NOMO-1 treated with DMSO at 0.1 percent for 48 hours (cell line): Measurements from ENCODE around the gene A1CF.

Experiments
- DNase-seq: peaks from one replicate; lab custom pipeline; 2025; ENCODE audit not compliant: unreplicated experiment; lab: John Stamatoyannopoulos, UW

Gene A1CF

DNA sequence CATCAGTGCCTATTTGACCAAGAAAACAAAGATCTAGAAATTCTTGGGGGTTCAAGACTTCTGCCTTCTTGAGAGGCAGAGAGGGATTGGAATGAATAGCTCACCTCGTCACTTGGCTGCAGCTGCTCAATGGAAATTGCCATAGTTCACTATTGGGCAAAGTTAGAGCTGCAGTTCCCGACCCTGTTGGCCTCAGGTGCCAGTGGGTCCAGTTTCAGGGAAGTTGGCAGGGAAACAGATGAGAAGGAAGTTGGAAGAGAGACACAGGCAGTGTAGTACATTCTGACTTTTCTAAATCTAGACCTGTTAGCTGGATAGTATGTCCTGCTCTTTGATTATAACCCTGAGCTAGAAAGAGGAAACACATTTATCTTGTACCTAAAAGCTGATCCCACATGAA, 19.1 kb downstream of the A1CF start:
- DNase-seq: no peak

DNA sequence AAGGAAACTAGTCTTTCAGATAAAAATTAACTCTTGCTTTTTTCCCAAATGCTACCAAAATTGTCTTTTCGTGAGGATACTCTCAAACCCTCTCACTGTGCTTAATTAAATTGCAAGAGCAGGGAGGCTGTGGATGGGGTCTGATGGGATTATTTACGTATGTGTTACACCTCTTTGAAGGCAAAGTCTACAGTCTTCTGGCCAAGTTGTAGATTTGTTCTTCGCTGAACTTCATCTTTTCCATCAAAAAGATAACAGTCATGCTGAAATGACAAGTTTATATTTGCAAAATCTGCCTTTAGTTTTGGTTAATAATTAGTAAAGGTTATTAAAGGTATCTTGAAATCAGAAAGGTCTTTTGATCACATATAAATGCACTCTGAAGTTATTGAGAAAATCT, 22.7 kb downstream of the A1CF start:
- no peak for DNase-seq

DNA sequence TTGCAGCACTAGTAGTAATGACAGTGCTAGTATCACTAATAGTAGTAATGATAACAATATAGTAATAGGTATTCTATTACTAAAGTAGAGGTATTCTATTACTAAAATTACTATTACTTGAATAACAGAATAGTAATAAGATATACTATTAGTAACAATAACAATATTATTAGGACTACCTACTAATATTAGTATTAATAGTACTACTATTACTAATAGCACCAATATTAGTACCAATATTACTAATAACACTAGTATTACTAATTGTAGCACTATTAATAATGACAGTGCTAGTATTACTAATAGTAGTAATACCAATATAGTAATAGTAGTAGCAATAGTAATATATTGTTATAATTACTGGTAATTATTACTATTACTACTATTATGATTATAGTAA, 24.1 kb downstream of the A1CF start:
- no peak for DNase-seq

DNA sequence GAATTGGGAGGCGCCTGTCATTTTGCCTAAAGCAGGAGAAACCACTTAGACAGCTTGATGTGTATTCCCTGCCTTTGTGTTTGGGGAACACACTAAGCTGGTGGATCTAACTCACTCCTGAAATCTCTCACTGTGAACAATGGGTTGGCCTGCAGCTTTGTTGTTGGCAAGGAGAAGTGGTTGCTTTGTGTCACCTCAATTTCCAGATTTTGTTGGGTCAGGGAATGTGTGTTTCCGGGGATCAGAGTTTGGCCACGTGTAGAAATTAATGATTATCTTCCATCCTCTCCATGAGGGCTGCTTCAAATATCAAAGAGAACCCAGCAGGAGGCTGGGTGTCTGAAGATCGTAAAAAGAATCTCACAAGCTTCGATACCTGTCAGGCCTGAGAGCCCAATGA, 27.8 kb downstream of the A1CF start:
- no peak for DNase-seq

DNA sequence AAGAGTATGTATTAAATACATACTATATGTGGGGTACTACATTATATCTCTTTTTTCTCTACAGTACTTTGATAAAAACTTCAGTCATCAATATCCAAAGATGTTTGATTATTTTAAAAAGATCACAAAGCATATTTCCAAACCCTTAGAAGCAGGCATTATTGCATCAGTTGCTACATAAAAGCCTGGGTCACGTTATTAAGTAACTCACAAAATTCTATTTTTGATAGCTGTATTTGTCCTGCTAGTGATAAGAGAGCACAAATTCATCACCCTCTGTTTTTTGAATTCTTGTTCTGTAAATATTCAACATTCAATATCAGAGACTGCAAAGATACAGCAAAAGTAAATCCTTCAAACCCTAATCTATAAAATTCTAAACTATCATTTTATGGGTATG, 30.0 kb downstream of the A1CF start:
- no peak for DNase-seq

DNA sequence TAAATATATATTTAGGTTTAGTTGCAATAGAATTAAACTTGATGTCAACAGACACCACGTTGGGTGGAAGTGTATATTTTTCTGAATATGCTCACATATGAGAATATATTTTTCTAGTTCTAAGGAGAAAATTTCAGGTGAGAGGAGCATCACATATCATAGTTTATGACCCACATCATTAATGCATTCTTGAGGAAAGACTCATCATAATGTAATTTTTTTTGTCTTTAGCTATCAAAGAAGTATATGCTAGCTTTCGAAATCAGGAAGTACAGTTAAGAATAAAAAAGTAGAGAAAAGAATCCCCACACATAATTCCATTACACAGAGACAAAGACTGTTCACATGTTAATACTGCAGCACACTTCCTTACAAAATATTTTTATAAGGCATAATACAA, 30.4 kb downstream of the A1CF start:
- no peak for DNase-seq

DNA sequence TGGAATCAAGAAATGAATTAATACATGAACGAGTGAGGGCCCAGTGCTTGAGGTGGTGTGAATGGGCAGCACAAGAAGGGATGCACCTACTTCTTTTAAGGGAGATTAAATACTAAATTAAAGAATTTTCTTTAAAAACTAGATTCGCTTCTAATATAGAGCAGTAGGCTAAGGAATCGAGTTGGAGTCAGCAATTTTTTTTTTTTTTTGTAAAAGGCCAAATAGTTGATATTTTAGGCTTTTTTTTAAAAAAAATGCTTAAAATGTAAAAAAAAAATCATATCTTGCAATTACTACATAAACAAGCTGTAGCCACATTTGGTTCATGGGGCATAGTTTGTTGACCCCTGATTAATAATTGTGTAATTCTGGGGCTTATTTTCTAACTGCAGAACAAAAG, 31.9 kb downstream of the A1CF start:
- DNase-seq: no peak

DNA sequence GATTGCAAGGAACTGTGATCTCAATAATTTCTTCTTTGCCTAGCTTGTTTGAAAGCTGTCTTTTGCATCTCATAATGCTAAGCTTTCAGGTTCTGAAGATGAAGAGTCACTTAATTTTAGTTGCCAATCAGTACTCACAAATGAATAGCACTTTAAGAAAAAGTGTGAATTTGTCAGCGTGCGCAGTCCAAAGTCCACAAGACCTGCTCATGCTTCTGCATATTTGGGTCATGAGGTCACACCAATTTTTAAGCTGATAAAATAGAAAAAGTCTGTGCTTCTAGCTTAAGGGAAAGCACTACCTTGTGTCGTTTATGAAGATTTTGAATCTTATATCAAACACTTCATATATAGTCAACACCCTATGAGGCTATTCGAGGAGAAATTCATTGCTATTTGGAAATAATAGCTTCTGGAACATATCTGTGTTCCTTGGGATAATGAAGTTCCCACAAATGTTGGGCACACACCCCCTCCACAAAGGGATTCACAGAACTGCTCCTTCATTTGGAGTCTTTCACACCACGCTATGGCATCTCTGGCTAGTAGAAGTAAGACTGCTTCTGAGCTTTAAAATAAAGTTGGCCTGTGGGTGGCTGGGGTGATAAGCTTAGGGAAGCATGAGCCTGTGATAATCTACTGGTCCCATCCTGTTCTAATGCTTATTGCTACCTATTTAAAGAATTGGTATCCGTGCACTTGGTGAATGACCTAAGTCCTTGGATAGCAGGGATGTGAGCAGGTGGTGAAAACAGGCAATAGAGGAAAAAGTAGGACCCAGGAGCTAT, 33.3 kb downstream of the A1CF start:
- no peak for DNase-seq

DNA sequence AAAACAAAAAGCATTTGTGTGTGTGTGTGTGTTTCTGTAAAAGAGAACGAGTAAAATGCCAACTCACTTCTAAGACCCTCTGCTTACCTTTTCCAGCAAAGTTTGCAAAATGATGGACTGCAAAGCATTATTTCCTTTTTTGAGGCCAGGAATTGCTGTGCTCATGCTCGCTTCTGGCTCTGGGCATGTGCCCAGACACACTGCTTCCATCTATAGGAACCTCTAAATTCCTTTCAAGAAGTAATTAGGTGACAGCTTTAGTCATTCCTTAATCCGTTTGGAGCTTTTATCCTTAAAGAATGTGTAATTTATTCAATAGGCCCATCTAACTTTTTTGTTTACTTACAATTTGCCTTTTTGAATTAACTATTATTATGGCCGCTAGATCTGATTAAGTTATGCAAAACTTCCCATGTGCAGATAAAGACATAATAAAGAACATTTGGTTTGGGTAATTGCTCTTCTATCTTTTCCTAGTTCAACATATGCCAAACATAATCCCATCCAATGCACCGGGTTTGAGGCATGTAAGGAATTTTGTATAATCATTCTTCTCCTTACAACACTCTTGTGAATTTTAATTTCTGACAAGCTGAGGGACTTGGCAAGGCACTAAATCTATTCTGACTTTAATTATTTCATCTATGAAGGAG, 34.7 kb downstream of the A1CF start:
- no peak for DNase-seq

DNA sequence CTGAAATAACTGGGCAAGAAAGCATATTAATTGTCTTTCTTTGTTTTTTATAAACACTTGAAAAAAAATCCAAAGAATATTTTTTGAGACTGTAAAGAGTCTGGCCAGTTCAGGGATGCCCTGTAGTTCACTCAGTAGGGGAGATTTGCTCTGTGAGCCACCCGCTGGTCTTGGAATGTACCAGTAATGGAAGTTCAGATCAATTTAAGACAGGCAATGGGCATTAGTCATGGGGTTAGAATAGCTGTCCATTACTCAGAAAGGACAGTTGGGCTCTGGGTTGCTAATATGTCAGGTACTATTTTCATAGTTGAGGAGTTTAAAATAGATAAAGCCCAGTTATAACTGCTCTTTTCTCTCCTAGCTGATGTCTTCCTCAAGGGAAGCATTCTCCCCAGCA, 38.7 kb downstream of the A1CF start:
- no peak for DNase-seq

DNA sequence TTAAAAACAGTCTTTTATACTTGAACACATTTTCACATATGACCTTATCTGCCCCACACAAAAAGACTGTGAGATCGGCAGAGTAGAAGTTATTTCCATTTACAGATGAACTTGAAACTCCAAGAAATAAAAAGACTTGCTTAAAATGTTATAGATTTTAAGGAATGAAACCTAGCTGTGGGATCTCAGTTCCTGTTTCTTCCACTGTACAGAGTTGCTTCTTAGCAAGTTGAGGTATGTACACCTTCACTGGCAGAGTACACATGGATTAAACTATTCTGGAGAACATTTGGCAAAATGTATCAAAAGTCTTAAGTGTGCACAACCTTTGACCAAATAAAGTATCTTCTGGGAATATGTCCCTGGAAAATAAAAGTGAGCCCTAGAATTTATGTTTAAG, 48.3 kb downstream of the A1CF start:
- no peak for DNase-seq

DNA sequence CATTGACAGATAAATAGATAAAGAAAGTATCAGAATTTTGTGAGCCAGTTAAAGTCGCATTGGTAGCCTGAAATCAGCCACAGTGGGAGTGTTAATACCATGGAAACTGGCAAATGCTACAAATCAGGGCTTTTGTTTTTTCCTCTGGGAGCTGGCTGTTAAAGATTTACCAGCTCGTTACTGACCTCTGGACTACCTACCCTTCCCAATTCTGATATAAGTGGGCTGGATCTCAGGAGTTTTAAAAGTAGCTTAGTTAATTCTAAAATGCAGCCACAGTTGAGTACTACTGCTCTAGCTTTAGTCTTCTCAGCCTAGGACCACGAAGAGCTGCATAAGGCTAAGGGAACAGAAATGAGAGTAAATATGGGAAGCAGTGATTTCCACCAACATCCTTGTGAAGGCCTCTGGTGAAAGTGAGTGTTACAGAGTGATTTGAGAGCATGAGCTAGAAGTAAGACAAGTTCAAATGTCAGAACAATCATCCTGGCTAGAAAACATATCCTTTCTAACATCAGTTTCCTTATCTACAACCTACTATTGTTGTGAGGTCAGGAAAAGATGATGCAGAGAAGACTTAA, 53.2 kb downstream of the A1CF start:
- no peak for DNase-seq

DNA sequence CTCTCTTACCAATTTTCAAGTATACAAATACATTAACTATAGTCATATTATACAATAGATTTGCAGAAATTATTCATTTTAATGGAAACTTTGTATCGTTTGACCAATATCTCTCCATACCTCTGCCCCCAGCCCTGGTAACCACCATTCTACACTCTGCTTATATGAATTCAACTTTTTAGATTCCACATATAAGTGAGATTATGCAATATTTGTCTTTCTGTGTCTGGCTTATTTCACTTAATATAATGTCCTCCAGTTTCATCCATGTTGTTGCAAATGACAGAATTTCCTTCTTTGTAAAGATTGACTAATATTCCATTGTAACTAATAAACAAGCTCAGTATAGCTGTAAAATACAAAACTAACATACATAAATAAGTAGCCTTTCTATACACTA, 55.4 kb downstream of the A1CF start:
- DNase-seq: no peak

DNA sequence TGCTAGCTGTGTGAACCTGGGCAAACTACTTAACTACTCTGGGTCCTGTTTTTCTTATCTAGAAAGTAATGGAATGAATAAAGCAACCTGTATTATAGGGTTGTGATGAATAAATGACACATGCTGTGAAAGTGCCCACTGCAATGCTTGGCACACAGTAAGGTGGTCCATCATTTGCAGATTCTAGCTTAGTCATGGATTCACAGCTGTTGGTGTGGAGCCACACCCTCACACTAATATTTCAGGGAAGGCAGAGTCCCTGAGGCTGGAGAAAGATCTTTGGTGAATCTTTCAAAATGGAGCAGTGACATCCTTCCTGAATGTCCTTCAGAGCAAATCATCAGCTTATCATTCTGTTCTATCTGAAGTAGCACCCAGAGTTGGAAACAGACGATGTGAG, 60.6 kb downstream of the A1CF start:
- no peak for DNase-seq

DNA sequence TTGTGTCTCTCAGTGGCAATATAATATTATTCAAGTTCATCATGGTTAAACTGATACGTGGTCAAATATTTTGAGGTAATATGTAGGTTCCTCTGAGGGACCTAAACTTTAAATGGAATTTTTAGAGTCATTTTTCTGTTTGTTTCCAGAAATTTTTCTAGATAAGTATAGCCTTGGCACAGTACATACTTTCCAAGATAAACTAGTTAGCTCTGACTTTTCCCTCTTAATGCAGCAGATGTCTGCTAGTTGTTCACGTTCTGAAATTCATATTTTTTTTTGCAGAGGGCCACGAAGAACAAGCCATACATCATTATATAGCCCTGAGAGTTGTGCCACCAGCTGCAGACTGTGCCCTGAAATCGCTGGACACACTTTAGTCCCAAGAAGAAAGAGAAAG, 61.6 kb downstream of the A1CF start:
- no peak for DNase-seq

DNA sequence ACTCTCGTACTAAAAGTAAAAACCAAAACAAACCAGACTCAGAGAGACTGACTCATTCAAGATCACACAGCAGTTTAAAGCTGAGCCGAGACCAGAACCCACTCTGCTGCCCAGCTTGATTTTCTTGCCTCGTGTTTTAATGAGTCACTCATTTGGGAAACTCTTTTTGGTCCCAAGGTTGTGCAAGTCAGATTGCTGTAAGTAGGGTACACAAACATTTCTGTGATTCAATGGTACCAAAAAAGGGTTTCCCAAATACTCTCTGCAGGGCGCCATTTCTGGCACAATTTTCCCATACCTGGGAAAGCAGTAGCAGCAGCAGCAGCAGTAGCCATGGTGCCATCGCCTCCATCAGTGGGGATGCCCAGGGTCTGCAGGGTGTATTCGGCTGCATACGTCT, 75.8 kb downstream of the A1CF start:
- DNase-seq: no peak

DNA sequence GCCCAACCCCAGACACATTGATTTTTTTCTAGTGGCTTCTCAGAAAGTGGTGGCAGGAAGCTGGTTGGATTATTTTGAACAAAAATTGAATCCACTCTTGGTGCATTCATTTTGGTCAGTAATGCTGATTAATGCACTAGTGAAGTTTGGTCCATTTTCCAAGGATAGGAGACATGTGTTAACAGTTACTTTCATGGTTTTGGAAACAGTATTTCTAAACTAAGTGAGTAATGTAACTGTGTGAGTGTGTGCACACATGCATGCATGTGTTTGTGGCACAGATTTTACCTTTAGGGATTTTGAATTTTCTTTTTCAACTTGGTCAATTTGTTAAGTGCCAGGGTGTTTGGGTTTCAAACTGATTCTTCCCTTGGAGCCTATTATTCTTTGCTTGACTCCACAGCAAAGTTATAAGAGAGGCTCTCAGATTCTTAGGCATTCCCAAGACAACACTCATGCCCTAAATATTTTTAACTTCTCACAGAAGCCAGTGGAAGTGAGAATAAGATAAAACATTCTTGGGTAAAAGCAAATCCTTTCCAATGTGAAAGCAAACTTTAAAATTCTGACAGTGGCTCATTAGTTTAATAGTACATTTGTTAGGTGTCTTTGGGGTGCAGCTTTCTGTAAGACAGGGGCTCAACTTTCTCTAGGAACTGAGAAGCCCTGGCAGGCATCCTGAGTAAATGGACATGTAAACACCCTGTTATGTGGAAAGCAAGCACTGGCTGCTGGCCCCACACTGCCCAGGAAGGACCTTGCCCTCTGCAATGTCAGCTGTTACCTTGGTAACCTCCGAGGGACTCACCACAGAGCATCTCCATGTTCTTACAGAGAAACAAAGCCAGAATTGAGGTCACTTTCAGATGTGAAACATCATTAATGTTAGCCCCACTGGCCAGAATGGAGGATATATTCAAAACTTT, 77.3 kb downstream of the A1CF start:
- DNase-seq: no peak

DNA sequence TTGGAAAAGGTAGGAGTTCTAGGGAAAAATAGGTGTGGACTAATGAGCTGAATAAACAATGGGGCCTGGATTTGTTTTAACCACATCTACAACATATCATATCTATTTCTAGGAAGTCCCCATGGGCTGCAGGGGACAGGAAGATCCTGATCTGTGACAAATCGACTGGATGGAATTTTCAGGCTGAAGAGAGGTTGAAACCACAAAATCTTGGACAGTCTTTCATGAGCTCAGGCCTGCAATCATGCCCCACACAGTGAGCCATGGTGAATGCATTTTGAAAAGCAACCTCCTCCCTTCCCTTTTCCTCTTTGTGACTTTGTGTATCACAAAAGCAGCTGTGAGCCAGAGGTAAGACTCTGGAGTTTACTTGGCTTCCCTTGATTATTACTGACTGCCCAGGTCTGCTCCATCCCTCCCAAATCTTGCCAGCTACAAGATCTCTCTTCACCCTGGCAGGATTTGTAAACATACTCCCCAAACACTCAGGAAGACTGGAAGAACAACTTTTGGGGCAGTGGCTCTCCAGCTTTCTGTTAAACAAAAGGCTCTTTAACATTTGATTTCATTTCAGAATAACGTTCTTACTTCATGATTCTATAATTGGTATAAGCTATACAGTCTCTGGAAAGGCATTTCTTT, 79.3 kb downstream of the A1CF start:
- no peak for DNase-seq

DNA sequence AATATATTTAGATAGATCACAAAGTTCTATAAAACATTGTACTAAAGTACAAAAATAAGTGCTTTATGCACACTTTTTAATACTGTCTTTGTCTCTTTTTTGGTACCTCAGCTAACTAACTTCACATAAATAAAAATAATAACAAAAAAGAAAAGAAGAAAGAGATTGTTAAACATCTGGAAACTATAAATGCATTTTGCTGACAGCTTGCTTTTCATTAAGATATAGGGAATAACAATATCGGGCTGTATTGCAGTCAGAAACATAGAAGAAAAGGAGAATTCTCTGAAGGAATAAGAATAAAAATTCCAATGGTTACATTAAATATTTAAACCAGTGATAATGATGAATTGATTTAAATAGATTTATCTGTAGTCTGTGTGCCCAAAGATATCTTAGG, 85.8 kb downstream of the A1CF start:
- DNase-seq: no peak

DNA sequence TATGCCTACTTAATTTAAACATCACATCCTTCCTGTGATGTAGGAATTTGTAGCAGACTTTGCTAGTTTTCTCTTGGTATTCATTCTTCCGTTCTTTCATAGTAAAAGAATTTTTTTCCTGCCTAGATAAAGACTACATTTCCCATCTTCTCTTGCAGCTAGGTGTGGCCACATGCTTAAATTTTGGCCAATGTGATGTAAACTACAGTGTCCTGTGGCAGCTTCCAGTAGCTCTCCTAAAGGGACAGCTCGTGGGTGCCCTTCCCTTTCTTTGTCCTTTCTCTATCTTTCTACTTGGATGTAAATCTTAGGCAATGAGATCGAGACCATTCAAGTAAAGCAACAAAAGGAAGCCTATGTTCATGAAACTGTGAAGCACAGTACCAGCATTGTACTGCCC, 87.1 kb downstream of the A1CF start:
- DNase-seq: no peak

DNA sequence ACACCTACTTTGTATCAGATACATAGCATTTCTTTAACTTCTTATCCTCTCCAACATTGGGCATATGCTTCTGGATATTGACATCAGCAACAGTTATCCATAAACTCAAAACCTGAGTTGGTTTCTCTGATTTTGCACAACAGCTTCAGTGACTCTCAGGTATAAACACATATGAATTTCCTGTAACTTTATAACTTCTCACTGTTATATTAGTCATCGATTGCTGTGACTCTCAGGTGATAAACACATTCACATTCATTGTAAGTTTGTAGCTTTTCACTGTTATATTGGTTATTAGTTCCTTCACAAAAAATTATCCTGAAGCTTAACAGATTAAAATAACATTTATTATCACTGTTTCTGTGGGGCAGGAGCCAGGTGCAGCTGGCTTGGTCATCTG, 88.7 kb downstream of the A1CF start:
- no peak for DNase-seq
